HL-60 (cell line): ENCODE results near the gene ATE1.
"Not testable (repeated sequence)": the region's sequence is repeated elsewhere in the genome, so short reads cannot be mapped to it uniquely, and the experiment has no call there.

Experiments used
- DNase-seq, 2 experiments: peaks; one replicate each; pipeline ENCODE4 v3.0.0-alpha.2; 2010 to 2020; ENCODE audit warnings: low read depth in 1 of 2, low spot score in 1 of 2
- H3K27ac ChIP-seq: fragments of 250-450 bp; sonication (Bioruptor Pico); replicated peaks from 2 replicates; pipeline ENCODE4 v1.5.1; 2020; ENCODE audit warnings: mild to moderate bottlenecking, moderate library complexity
- H3K27me3 ChIP-seq: fragments of 250-450 bp; sonication (Bioruptor Pico); 2 replicates; pipeline ENCODE4 v1.5.1; 2021; ENCODE audit warnings: mild to moderate bottlenecking, moderate library complexity; ENCODE audit not compliant: insufficient read depth, poor library complexity, severe bottlenecking
- H3K4me3 ChIP-seq: replicated peaks from 2 replicates; pipeline ENCODE4 v1.5.1; 2011; ENCODE audit warnings: mild to moderate bottlenecking, control low read depth, low read length; ENCODE audit not compliant: insufficient read depth
- CTCF ChIP-seq: IDR thresholded peaks from one replicate; pipeline ENCODE4 v1.5.1; 2011; ENCODE audit warnings: low read length, control low read depth, inconsistent platforms; ENCODE audit not compliant: insufficient read depth
- GABPA ChIP-seq: IDR thresholded peaks from 2 replicates; pipeline ENCODE4 v1.6.1; 2012; ENCODE audit warnings: low read depth
- POLR2AphosphoS5 ChIP-seq: IDR thresholded peaks from 2 replicates; pipeline ENCODE4 v1.6.1; 2012; ENCODE audit warnings: low read depth
- REST ChIP-seq: IDR thresholded peaks from 2 replicates; pipeline ENCODE4 v1.6.1; 2012; ENCODE audit warnings: low read depth; ENCODE audit not compliant: insufficient replicate concordance
- SPI1 ChIP-seq: IDR thresholded peaks from 2 replicates; pipeline ENCODE4 v1.6.1; 2012; ENCODE audit warnings: low read depth, mild to moderate bottlenecking, borderline replicate concordance

ATE1 gene

GRCh38 chr10:121935702-121936101 is 7.9 kb upstream of the ATE1 start:
- H3K4me3 ChIP-seq, result no peak overlapping the region
- no peak for TF ChIP-seq REST
- TF ChIP-seq POLR2AphosphoS5, result no peak
- TF ChIP-seq CTCF, result no peak
- no peak for TF ChIP-seq SPI1
- TF ChIP-seq GABPA, result no peak
- no peaks in the 10 kb centered on the region for H3K27me3 ChIP-seq
- H3K27ac ChIP-seq, result peak overlapping the region; percentile 43
- peak in 1 of 2 experiments; percentile 75 for DNase-seq

GRCh38 chr10:121930268-121931085 is 2.6 kb upstream of the ATE1 start:
- H3K27me3 ChIP-seq, H3K27ac ChIP-seq, DNase-seq, H3K4me3 ChIP-seq: not testable (repeated sequence)

- not testable (repeated sequence) for H3K4me3 ChIP-seq, H3K27me3 ChIP-seq, DNase-seq, H3K27ac ChIP-seq
These were observed 1.9 kb upstream of the ATE1 start for GRCh38 chr10:121929585-121930267.

GRCh38 chr10:121928528-121928884 is 675 bp upstream of the ATE1 start:
- DNase-seq, result peak in 1 of 2 experiments; percentile 11
- TF ChIP-seq REST, result no peak
- no peak for TF ChIP-seq GABPA
- no peak for TF ChIP-seq SPI1
- no peak for TF ChIP-seq CTCF
- TF ChIP-seq POLR2AphosphoS5, result no peak
- Histone ChIP-seq H3K27me3 (no peaks in the 10 kb centered on the region), H3K27ac (peak overlapping the region; percentile 93), H3K4me3 (peak overlapping the region; percentile 72)

- H3K27me3 ChIP-seq, result no peaks in the 10 kb centered on the region
- peak in 1 of 2 experiments; percentile 28 for DNase-seq
- peak overlapping the region; percentile 93 for H3K27ac ChIP-seq
- TF ChIP-seq SPI1, result no peak
- TF ChIP-seq REST, result no peak
- TF ChIP-seq GABPA, result no peak
- 0 out of 2 replicates have a peak, but pooled peaks have one; percentile 20 for TF ChIP-seq POLR2AphosphoS5
- no peak for TF ChIP-seq CTCF
- peak overlapping the region; percentile 85 for H3K4me3 ChIP-seq
These were observed 452 bp downstream of the ATE1 start for GRCh38 chr10:121927318-121927840.
